Stimulated activated CD8-positive, alpha-beta memory T cell treated with anti-CD3 and anti-CD28 coated beads, Interleukin-7, amount 100 ng/mL, for 1 hour (primary cell): ENCODE data around the gene MPV17L2.
A peak's percentile ranks its signal among the peaks of the same experiment; 100 is the strongest.
"Not testable (repeated sequence)": the region's sequence is repeated elsewhere in the genome, so short reads cannot be mapped to it uniquely, and the experiment has no call there.

Experiments
- DNase-seq, 2 donors: peaks; one replicate each; pipeline ENCODE4 v3.0.0-alpha.2; 2020; ENCODE audit warnings: low read depth in 2 of 2

The MPV17L2 gene

DNA sequence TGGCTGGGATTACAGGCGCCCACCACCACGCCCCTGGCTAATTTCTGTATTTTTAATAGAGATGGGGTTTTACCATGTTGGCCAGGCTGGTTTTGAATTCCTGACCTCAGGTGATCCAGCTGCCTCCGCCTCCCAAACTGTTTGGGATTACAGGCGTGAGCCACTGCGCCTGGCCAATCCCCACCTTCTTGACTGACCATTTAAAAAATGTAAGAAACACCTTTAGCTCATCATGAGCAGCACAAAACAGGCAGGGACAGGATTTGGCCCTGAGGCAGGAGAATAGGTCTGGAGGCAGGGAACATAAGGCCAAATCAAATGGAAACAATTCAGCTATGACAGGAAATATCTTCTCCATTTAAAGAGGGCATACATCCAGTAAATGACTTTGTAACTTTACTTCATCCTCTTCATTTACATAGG lies 1.4 kb upstream of the MPV17L2 start:
- DNase-seq = no peak

DNA sequence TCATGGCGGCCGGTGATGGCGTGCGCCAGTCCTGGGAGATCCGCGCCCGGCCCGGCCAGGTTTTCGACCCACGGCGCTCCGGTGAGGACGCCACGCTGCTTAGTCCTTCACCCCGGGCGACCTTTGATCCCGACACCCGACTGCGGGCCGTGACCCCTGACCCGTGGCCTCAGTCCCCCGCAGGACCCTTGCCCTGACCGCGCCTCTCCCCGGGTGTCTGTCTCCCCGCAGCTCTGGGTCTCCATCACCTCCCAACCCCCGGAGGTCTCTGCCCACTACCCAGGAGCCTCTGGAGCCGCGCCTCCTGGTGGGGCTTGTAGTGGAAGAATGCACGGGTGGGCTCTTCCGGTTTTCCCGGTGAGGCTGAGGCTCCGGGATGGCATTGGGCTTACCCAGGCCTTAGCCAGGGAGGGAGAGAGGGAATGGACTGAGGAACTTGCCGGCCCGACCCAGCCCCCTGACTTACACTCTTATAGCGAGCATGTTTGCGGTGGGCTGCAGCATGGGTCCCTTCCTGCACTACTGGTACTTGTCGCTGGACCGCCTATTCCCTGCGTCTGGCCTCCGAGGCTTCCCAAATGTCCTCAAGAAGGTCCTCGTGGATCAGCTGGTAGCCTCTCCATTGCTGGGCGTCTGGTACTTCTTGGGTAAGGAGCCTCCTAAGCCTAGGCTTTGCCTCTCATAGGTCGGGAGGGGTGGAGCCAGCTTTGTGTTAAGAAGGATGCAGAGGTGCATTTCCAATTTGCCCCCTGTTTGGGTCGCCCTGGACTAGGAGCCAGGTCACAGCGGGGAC lies 566 bp downstream of the MPV17L2 start:
- DNase-seq = no peak

DNA sequence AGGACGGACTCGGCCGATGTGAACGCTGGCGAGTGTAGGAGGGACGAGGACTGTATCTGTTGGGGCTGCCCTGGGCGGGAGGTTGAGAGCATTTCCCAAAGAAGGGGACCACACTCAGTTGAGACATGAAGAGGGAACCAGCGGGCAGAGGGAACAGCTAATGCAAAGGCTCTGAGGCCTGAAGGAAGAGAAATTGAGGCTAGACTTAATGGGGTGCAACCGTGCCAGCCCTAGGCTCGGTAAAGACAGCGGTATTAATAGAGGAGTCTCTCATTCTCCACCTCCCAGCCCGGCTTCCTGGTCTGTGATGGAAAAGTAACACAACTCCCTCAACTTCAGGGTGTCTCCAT lies 1.1 kb downstream of the MPV17L2 start:
- DNase-seq = no peak

DNA sequence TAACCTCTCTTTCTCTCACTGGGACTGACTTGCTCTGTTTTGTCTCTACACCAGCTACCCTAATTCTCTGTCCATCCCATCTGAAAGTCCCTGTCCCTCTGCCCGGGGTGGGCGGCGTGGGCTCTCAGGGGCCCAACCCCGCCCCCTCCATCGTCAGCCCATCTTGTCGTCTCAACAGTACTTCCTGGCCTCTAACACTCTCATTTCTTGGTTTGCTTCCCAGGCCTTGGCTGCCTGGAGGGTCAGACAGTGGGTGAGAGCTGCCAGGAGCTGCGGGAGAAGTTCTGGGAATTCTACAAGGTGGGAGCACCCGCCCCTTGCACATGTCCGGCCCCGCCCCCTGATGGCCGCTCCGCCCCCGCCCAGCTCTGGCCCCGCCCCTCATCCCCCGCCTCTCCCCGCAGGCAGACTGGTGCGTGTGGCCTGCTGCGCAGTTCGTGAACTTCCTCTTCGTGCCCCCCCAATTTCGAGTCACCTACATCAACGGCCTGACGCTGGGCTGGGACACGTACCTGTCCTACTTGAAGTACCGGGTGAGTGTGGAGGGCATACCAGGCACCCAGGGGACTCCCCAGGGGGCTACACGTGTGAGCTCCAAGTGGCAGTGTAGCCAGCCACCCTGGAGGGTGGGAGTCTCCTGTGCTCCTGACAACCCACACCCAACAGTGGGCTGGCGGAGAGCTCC lies 1.7 kb downstream of the MPV17L2 start:
- DNase-seq = no peak

DNA sequence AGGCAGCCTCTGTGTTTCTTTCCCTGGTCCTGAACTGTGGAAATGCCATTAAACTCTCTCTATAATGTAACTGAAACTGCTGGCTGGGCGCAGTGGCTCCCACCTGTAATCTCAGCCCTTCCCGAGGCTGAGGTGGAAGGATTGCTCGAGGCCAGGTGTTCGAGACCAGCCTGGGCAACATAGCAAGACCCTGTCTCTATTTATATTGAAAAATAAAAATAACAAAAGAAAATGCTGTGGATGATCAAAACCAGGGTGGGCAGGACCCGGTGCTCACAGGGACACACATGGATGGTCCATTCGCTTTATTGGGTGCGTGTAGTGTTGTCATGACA lies 3.5 kb downstream of the MPV17L2 start:
- DNase-seq = no peak

DNA sequence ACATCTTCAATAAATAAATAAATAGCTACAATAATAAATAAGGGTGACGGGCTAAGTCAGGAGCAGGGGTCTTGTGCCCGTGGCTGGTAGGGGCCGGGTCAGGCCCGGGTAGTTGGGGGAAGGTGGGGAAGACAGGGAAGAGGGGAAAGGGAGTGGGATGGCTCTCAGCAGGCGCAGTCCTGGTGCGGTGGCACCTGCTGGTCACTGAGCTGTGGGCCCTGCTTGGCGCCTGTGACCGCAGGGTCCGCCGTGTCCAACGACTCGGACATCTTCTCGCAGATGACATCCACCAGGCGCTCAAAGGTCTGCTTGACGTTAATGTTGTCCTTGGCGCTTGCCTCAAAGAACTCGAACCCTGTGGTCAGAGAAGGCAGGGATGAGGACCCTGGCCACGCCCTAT lies 4.3 kb downstream of the MPV17L2 start:
- no peak for DNase-seq

DNA sequence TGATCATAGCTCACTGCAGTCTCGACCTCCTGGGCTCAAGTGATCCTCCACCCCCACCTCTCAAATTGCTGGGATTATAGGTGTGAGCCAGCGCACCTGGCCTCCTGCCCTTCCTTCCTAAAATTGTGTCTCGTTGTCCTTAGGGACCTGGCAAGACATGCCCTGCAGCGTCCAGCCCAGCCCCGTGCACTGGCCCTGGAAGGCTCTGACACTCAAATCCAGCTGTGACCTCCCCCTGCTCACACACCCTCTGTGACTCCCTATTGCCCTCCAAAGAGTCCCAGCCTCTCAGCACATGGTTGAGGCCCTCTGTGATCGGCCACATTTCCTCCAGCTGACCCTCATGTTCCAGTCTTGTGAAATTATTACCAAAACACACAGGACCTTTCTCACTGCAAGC lies 4.9 kb downstream of the MPV17L2 start:
- no peak for DNase-seq

DNA sequence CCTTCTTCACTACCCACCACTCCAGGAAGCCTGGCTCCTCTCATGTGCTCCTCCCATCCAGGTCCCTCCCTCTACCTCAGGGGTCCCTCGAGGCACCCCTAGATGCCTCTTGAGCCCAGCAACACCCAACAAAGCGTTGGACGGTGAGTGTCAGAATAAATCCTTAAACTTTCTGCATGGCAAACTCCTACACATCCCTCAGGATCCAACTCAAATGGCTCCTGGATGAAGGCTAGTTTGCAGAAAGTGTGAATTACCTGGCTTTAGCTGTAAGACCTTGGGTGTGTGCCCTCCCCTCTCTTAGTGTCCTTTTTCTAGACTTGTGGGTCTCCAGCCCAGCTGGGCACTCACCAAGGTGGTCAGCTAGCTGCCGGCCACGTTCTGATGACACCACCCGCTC lies 5.4 kb downstream of the MPV17L2 start:
- no peak for DNase-seq

DNA sequence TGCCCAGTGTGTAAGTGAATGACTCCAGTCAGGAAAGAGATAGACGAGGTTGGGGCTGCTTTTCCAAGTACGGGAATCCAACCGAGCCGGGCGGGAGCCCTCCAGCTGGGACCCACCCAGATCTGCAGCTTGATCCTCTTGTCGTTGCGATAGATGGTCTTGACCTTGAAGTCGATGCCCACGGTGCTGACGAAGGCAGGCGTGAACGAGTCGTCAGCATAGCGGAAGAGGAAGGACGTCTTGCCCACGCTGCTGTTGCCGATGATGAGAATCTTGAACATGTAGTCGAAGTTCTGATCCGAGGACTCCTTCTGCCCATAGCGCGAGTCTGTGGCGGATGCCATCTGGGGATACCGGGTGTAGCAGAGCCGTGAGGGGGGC lies 9.4 kb downstream of the MPV17L2 start:
- DNase-seq = no peak

DNA sequence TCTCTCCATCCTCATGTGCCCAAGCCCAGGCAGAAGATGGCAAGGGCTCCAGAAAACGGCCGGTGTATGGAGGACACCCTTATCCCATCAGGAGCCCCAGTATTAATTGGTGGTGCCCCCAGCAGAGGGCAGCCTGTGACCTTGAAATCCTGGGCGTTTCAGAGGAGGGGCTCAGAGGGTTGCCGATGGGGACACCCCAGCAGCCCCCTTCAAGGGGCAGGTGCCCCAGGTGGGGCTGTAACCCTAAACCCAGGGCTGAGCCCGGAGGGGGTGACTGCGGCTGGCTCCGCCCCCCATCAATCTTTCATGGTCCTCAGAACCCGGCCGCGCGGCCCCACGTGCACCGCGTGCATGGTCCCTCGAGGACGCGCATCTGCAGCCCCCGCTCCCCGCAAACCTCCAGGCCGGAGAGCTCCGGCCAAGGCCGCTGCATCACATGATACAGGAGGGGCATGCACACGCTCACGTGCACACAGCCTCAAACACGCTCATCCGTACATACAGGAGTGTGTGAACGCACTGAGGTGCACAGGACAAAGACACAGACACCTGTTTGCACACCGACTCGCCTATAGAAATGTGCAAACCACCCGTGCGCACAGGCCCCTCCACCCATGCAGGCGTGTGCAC lies 9.9 kb downstream of the MPV17L2 start:
- DNase-seq = no peak

DNA sequence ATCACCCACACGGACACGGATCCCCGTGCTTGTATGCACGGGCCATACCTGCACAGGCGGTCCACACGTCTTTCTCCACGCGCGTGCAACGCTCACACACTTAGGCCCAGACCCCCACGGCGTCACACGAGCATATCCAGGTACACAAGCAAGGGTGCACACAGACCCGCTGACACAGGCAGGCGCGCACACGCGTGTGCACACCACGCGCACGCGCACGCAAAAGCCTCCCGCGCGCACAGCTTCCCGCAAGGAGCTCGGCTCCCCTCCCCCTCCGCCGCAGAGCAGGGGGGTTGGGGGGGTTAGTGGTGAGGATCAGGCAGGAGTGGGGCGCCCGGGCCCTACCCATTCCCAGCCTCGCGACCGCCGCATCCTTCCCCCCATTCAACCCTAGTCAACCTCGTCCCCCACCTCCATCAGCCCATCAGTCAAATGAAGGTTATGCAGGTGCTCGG lies 10.4 kb downstream of the MPV17L2 start:
- no peak for DNase-seq

DNA sequence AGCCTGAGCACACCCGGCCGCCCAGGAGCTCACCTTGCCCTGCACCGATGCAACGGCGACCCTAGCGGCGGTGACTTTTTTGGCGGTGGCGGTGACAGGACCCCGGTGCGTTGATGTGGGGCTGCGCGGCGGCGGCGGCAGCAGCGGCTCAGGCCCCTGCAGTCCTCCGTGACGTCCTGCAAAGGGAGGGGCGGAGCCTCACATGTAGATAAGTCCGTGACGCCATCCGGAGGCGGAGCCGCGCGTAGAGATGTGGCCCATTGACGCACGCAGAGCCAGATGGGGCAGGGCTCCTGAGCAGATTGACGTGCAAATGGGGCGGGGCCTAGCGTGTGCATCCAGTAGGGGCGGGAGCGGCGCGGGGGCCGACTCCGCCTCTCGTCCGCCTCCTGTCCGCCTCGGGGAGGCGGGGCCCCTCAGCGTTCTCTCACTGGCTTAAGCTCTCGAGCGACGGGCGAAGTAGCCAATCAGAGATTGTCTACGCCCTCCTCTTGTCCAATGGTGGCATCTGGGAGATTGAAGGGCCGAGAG lies 10.9 kb downstream of the MPV17L2 start, which contains the start of gene RAB3A:
RAB3A (minus strand) TSS at position 180 of the 531 bp plus-strand sequence. CDS start 1,302 bp downstream, outside the sequence.
- DNase-seq = peak; percentile 97 to 99

DNA sequence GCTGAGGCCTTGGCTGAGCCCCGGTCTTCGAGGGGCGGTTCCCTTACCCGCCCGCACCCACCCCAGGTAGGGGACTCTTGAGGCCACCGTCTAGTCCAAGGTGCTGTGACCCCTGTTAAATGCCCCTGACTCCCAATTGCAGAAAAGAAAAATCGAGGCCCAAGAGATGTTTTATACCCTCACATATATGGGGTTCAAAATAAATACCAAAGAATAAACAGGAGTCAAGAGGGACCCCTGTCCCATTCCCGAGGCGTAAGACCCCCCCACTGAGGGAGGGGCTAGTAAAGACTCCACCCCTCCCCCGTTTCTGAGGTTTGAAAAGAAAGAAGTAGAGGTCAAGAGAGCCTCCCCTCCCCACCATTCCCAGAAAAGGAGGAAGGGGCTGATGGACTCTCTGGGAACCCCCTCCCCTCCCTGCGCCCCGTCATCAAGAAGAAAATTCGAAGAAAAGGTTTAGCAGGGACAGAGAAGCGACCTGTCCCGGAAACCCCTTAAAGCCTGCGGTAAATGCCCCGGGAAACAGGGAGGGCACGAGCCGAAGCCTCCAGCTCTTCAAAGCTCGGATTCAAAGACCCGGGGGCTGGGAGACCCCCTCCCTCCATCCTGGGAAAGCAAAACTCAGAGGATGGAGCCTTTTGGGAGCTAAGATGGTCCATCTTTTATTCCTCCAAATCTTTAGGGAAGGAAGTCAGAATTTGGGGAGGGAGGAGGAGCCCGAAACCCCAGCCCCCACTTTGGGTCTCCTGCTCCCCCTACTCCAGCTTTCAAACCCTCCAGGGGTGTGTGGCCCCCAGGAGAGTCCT lies 11.6 kb downstream of the MPV17L2 start:
- no peak for DNase-seq

DNA sequence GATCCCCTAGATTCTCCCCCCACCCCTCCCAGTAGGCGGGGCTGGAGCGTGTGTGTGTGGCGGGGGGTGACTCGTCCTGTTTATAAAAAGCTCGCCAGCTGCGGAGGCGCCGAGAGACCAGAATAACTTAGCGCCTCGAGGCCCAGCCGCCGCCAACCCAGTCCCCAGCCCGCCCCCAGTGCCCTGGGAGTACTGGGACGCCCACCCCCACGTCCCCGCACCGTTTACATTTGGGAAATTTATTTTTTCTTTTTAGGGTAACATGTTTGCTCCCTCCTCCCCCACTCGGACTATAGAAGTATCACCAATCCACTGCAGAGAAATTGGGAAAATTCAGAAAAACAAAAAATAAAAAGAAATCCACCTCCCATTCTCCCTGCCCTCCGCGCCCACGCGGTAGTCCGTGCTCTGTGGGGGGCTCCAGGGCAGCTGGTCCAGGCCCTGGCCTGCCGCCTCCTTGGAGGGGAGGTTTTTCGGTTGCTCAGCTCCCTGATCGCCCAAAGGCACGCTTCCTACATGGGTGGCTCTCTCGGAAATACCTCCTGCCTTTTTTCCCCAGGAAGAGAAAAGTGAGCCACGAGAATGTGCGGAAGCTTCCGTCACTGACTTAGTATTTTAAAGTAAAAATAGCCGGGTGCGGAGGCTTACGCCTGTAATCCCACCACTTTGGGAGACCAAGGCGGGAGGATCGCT lies 12.3 kb downstream of the MPV17L2 start:
- DNase-seq = peak in 1 of 2 donors; percentile 36

DNA sequence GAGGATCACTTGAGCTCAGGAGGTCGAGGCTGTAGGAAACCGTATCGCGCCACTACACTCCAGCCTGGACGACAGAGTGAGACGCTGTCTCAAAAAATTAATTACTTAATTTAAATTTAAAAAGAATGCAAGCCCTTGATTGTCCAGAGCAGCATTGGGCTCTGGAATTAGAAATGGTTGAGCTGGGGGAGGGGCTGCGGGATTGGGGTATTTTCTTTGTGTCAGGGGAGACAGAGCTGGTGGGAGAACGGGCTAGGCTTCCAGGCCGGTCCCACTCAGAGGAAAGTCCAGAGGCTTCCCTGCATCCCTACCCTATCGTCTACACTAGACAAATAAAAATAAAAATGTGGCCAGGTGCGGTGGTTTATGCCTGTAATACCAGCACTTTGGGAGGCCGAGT lies 13.0 kb downstream of the MPV17L2 start:
- DNase-seq = no peak

DNA sequence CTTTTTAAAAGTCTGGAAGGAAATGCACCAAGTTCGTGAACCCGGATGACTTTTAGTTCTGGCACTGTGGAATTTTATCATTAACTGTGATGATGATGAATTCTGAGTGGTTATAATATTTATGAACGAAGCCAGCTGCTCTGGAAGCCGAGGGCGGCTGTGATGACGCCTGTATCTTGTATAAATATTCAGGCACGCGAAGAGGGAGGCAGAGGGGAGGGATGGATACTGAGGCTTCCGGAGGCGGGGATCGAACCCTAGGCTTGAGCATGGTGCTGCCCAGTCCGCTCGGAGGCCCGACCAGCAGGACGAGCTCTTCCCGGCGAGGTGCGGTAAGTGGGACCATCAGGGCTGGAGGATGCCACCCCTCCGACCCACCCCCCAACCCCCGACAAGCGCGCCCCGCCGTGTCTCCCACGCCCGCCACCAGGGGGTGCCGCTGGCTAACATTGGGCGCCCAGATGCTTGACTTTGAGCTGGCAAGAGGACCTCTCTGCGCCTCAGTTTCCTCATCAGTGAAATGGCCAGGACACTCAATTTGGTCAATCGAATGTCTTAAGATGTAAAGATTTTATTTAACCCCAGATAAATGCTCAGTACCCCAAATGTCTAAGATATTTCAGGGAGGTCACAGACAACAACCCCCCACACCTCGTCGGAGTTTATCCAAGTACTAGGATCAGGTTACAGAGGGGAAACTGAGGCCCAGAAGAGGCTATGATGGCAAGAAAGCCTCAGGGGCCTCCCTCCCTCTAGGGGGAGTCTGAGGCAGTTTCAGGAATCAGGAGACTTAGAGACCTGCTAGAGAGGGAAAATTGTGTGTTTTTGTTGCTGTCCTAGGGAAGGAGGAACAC lies 15.3 kb downstream of the MPV17L2 start:
- DNase-seq = peak in 1 of 2 donors; percentile 32

DNA sequence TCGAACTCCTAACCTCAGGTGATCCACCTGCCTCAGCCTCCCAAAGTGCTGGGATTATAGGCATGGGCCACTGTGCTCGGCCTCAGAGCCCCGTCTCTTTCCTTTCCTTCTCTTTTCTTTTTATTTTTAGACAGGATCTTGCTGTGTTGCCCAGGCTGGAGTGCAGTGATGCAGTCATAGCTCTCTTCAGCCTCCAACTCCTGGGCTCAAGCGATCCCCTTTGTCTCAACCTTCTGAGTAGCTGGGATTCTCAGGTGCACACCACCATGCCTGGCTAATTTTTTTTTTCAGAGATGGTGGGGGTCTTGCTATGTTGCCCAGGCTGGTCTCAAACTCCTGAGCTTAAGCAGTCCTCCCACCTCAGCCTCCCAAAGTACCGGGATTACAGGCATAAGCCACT lies 16.9 kb downstream of the MPV17L2 start:
- DNase-seq = not testable (repeated sequence)

DNA sequence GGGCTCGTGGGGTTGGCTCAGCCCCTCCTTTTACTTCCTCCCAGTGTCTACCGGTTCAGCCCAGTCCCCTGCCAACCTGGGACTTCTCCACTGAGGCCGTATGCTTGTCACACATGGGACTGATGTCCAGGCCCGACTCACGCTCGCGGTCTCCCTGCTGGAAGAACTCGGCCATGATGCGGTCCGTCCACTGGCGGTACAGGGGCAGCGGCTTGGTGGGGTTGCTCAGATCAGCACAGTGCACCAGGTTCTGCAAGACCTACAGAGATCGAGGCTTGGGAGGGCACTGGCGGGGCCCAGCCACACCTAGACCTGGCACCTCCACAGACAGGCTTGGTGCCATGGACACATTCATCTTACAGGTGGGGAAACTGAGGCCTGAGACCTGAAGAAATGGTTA lies 18.7 kb downstream of the MPV17L2 start:
- DNase-seq = no peak

DNA sequence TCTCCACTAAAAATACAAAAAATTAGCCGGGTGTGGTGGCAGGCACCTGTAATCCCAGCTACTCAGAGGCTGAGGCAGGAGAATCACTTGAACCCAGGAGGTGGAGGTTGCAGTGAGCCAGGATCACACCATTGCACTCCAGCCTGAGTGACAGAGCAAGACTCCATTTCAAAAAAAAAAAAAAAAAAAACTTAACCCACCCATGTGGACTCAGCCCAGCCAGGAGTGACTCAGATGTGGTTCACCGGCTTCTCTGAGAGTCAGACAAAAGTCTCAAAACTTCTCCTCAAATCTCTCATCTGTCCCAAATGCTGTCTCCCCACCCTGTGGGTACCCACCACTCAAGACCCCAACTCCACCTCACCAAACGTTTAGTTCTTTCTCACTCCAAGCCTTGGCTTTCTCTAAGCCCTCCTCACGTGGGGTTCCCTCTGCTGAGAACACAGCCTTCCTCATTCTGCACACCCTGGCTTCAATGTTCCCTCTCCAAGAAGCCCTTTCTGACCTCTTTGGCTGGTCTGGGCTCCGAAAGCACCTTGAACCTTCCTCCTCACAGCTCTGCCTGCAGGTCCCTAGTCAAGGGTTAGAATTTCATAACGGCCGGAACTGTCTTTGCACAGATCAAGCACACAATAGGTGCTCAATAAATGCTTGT lies 21.9 kb downstream of the MPV17L2 start:
- no peak for DNase-seq

DNA sequence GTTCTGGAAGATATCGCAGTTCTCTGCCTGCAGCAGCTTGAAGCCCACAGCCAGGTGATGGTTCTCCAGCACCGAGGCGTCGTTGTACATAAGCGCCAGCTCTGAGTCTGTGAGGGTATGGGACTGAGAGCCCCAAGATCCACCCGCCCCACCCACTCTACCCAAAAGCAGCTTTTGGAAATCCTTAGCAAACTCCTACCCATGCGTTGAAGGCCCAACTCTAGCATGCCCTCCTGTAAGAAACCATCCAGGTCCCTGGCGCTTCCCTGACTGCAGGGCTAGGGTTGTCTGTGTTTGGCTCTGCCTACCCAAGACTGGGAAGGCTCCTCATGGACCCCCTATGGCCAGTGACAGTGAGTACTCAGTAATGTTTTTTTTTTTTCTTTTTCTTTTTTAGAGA lies 23.8 kb downstream of the MPV17L2 start:
- no peak for DNase-seq
